SU-DHL-6 (cell line): Measurements from ENCODE around the gene GPR26.

ENCODE experiments used
- H2AFZ ChIP-seq: fragments of 200-600 bp; sonication (generic); 2 replicates; pipeline ENCODE4 v1.6.1; 2014; ENCODE audit warnings: low read depth, mild to moderate bottlenecking, moderate library complexity, mixed read lengths, antibody characterized with exemption, low read length; ENCODE audit not compliant: severe bottlenecking
- H3F3A ChIP-seq: fragments of 200-600 bp; shearing (Covaris generic); 2 replicates; pipeline ENCODE4 v1.6.0; 2016; ENCODE audit warnings: antibody characterized with exemption, mild to moderate bottlenecking; ENCODE audit not compliant: insufficient read depth
- H3K27ac ChIP-seq: fragments of 200-600 bp; sonication (generic); 2 replicates; pipeline ENCODE4 v1.5.1; 2016; ENCODE audit warnings: low read depth, mild to moderate bottlenecking, low read length, moderate library complexity, mixed read lengths
- H3K27me3 ChIP-seq: fragments of 200-600 bp; sonication (generic), shearing (Covaris generic); 2 replicates; pipeline ENCODE4 v1.6.0; 2014; ENCODE audit warnings: mild to moderate bottlenecking, low read length
- H3K36me3 ChIP-seq: fragments of 200-600 bp; sonication (generic); 2 replicates; pipeline ENCODE4 v1.6.1; 2014; ENCODE audit warnings: mild to moderate bottlenecking, low read length, mixed read lengths
- H3K4me2 ChIP-seq: fragments of 300-600, 200-600 bp; shearing (Covaris generic), sonication (generic); 2 replicates; pipeline ENCODE4 v1.6.0; 2014; ENCODE audit warnings: low read length, low read depth, mild to moderate bottlenecking; ENCODE audit not compliant: poor library complexity, severe bottlenecking
- H3K4me3 ChIP-seq: fragments of 200-600 bp; sonication (generic); 2 replicates; pipeline ENCODE4 v1.5.1; 2014; ENCODE audit warnings: antibody characterized with exemption, low read length, mild to moderate bottlenecking, mixed read lengths; ENCODE audit not compliant: insufficient read depth, poor library complexity, severe bottlenecking
- H3K79me2 ChIP-seq: fragments of 200-600 bp; sonication (generic); 2 replicates; pipeline ENCODE4 v1.6.1; 2014; ENCODE audit warnings: mild to moderate bottlenecking, low read length, moderate library complexity; ENCODE audit not compliant: insufficient read depth
- H3K9ac ChIP-seq: fragments of 200-600 bp; sonication (generic); 2 replicates; pipeline ENCODE4 v1.7.0; 2014; ENCODE audit warnings: mild to moderate bottlenecking, low read length
- H3K9me2 ChIP-seq: fragments of 200-600 bp; sonication (generic); replicated peaks from 2 replicates; pipeline ENCODE4 v1.6.1; 2014; ENCODE audit warnings: low read length; ENCODE audit not compliant: insufficient read depth
- H3K9me3 ChIP-seq: fragments of 200-600 bp; sonication (generic); 2 replicates; pipeline ENCODE4 v1.6.1; 2014; ENCODE audit warnings: low read length, mixed read lengths; ENCODE audit not compliant: insufficient read depth
- H4K20me1 ChIP-seq: fragments of 200-600 bp; sonication (generic); 2 replicates; pipeline ENCODE4 v1.6.1; 2014; ENCODE audit warnings: low read depth, mild to moderate bottlenecking, antibody characterized with exemption, low read length, moderate library complexity, mixed read lengths
- CTCF ChIP-seq: fragments of 200-600 bp; sonication (generic); IDR thresholded peaks from one replicate; pipeline ENCODE4 v1.5.1; 2017; ENCODE audit warnings: antibody characterized with exemption, mild to moderate bottlenecking, low read length, moderate library complexity; ENCODE audit not compliant: insufficient read depth, poor library complexity, severe bottlenecking
- EZH2phosphoT487 ChIP-seq: fragments of 200-600 bp; sonication (generic), shearing (Covaris generic); conservative IDR thresholded peaks from 2 replicates; pipeline ENCODE4 v1.6.1; 2018; ENCODE audit warnings: mild to moderate bottlenecking, antibody characterized with exemption, low read length, moderate library complexity, mixed read lengths

Gene GPR26

GRCh38 chr10:123665491-123666286 is 466 bp upstream of the GPR26 start:
- Histone ChIP-seq H3K4me2 (no peak overlapping the region), H2AFZ (no peak overlapping the region), H3K27ac (no peak overlapping the region), H3K4me3 (no peak overlapping the region), H3K79me2 (no peaks in the 10 kb centered on the region), H3K9me3 (no peaks in the 10 kb centered on the region), H3K36me3 (no peaks in the 10 kb centered on the region), H4K20me1 (no peaks in the 10 kb centered on the region), H3K9ac (no peak overlapping the region), H3K9me2 (no peaks in the 10 kb centered on the region), H3K27me3 (no peaks in the 10 kb centered on the region), H3F3A (no peaks in the 10 kb centered on the region)
- TF ChIP-seq CTCF: no peak
- no peak for TF ChIP-seq EZH2phosphoT487

- H4K20me1 ChIP-seq: no peaks in the 10 kb centered on the region
- H3K27ac ChIP-seq: no peak overlapping the region
Observed at GRCh38 chr10:123669886-123670285, 3.7 kb downstream of the GPR26 start.

GRCh38 chr10:123673198-123673597 is 7.0 kb downstream of the GPR26 start:
- Histone ChIP-seq H3K9ac (no peak overlapping the region), H3K4me3 (no peak overlapping the region), H2AFZ (no peak overlapping the region), H3K4me2 (no peak overlapping the region), H3K79me2 (no peaks in the 10 kb centered on the region), H3K27me3 (no peaks in the 10 kb centered on the region), H3K9me3 (no peaks in the 10 kb centered on the region), H3K27ac (no peak overlapping the region), H3F3A (no peaks in the 10 kb centered on the region), H4K20me1 (no peaks in the 10 kb centered on the region), H3K9me2 (no peaks in the 10 kb centered on the region), H3K36me3 (no peaks in the 10 kb centered on the region)
- TF ChIP-seq CTCF: no peak
- TF ChIP-seq EZH2phosphoT487: no peak

More at GRCh38 chr10:123669886-123670285, 3.7 kb downstream of the GPR26 start:
- TF ChIP-seq EZH2phosphoT487 (no peak), CTCF (no peak)
- Histone ChIP-seq H3K9ac (no peak overlapping the region), H3K9me3 (no peaks in the 10 kb centered on the region), H2AFZ (no peak overlapping the region), H3K79me2 (no peaks in the 10 kb centered on the region), H3K4me2 (no peak overlapping the region), H3F3A (no peaks in the 10 kb centered on the region), H3K4me3 (no peak overlapping the region), H3K9me2 (no peaks in the 10 kb centered on the region), H3K27me3 (no peaks in the 10 kb centered on the region), H3K36me3 (no peaks in the 10 kb centered on the region)
